Ishikawa (cell line): ENCODE data around the gene GPR25.

Source experiments
- CEBPB ChIP-seq: IDR thresholded peaks from 2 replicates; pipeline ENCODE4 v1.6.1; 2012
- CREB1 ChIP-seq: IDR thresholded peaks from 2 replicates; pipeline ENCODE4 v1.6.1; 2012; ENCODE audit warnings: low read depth
- EGR1 ChIP-seq: IDR thresholded peaks from 2 replicates; pipeline ENCODE4 v1.6.1; 2012
- EP300 ChIP-seq: IDR thresholded peaks from 2 replicates; pipeline ENCODE4 v1.6.1; 2012; ENCODE audit warnings: borderline replicate concordance
- FOXM1 ChIP-seq: IDR thresholded peaks from 2 replicates; pipeline ENCODE4 v1.6.1; 2012; ENCODE audit warnings: low read depth, borderline replicate concordance
- NFIC ChIP-seq: IDR thresholded peaks from 2 replicates; pipeline ENCODE4 v1.6.1; 2012
- RAD21 ChIP-seq: IDR thresholded peaks from 2 replicates; pipeline ENCODE4 v1.6.1; 2012; ENCODE audit warnings: low read depth
- REST ChIP-seq: IDR thresholded peaks from 2 replicates; pipeline ENCODE4 v1.6.1; 2012; ENCODE audit warnings: low read depth, mild to moderate bottlenecking
- TAF1 ChIP-seq: IDR thresholded peaks from 2 replicates; pipeline ENCODE4 v1.6.1; 2012; ENCODE audit warnings: low read depth, mild to moderate bottlenecking
- TCF12 ChIP-seq: IDR thresholded peaks from 2 replicates; pipeline ENCODE4 v1.6.1; 2012; ENCODE audit warnings: low read depth
- TEAD4 ChIP-seq: IDR thresholded peaks from 2 replicates; pipeline ENCODE4 v1.6.1; 2012
- USF1 ChIP-seq: IDR thresholded peaks from 2 replicates; pipeline ENCODE4 v1.6.1; 2012
- YY1 ChIP-seq: IDR thresholded peaks from 2 replicates; pipeline ENCODE4 v1.6.1; 2012; ENCODE audit warnings: low read depth
- ZBTB7A ChIP-seq: IDR thresholded peaks from 2 replicates; pipeline ENCODE4 v1.6.1; 2012; ENCODE audit warnings: low read depth
- TF ChIP-seq, protein P1 (sequence below): IDR thresholded peaks from 2 replicates; pipeline ENCODE4 v1.6.1; 2012

The GPR25 gene

GRCh38 chr1:200897259-200897658 is 24.5 kb downstream of the GPR25 start:
- TF ChIP-seq EGR1 = no peak
- no peak for TF ChIP-seq TCF12
- TF ChIP-seq NFIC = no peak
- TF ChIP-seq CREB1 = no peak
- TF ChIP-seq ZBTB7A = no peak
- TF ChIP-seq EP300 = no peak
- TF ChIP-seq, protein P1, sequence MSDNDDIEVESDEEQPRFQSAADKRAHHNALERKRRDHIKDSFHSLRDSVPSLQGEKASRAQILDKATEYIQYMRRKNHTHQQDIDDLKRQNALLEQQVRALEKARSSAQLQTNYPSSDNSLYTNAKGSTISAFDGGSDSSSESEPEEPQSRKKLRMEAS = no peak
- TF ChIP-seq RAD21 = no peak
- no peak for TF ChIP-seq TAF1
- no peak for TF ChIP-seq REST
- no peak for TF ChIP-seq TEAD4
- no peak for TF ChIP-seq YY1
- no peak for TF ChIP-seq FOXM1
- no peak for TF ChIP-seq USF1
- TF ChIP-seq CEBPB = no peak

- TF ChIP-seq TCF12 (no peak), EP300 (no peak), REST (no peak), USF1 (no peak), ZBTB7A (no peak), EGR1 (no peak), TEAD4 (no peak), NFIC (no peak), YY1 (no peak), RAD21 (no peak)
- TF ChIP-seq, protein P1 = no peak
These were observed 26.2 kb downstream of the GPR25 start for GRCh38 chr1:200899015-200899386.

DNA sequence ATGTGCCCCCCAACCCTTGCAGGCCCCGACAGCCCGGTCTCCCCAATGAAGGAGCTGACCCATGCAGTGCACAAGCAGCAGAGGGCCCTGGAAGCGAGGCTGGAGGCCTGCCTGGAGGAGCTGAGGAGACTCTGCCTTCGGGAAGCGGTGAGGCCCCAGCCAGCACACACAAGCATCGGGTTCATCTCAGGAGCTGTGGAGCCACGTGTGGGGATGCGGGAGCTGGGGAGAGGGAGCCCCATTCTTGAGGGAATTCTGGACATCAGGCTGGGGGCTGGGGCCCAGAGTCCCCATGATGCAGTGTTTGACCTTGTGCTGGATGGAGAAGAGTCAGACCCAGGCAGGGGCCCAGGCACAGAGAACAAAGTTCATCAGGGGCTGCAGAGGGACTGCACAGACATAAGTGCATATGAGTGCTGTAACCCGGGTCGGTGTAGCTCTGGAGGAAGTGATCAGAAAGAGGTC is 26.7 kb downstream of the GPR25 start:
- TF ChIP-seq CREB1 = no peak

GRCh38 chr1:200899954-200900867 is 27.4 kb downstream of the GPR25 start:
- no peak for TF ChIP-seq YY1

DNA sequence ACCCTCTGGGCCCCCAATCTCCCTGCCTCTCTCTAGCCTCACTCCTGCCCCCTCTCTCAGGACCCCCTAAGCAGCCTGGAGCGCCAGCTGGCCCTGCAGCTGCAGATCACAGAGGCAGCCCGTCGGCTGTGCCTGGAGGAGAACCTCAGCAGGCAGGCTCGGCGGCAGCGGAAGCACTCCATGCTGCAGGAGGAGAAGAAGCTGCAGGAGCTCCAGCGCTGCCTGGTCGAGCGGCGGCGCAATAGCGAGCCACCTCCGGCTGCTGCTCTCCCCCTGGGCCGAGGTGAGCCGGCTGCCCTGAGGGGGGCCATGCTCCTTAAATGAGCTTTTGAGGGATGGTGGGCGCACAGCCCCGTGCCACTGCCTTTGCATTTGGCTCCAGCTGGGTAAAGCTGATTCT is 28.1 kb downstream of the GPR25 start:
- TF ChIP-seq, protein P1 = no peak
- TF ChIP-seq EGR1 (no peak), CEBPB (no peak), CREB1 (no peak), FOXM1 (no peak), TEAD4 (no peak), EP300 (no peak), NFIC (no peak), RAD21 (no peak), TCF12 (no peak)

GRCh38 chr1:200901350-200901749 is 28.6 kb downstream of the GPR25 start:
- TF ChIP-seq RAD21 (no peak), YY1 (no peak), TCF12 (no peak), FOXM1 (no peak), USF1 (no peak), CREB1 (no peak), CEBPB (no peak), TEAD4 (no peak), EP300 (no peak), EGR1 (no peak), ZBTB7A (no peak), REST (no peak), NFIC (no peak), TAF1 (no peak)
- TF ChIP-seq, protein P1 = no peak
